Heart right ventricle (tissue), 16 donors: ENCODE data around the gene LNX1. TPM values are rescaled to one million over a fixed set of nuclear protein-coding genes. Genes with fewer than 3 reads are reported as not detected.

ENCODE experiments used
- ATAC-seq, 8 donors: fragments of 200-7000 bp; cut with Tn5 transposase; one replicate each; pipeline ENCODE4 v1.9.1; 2020; ENCODE audit warnings: mild to moderate bottlenecking in 8 of 8, moderate library complexity in 8 of 8, moderate number of reproducible peaks in 1 of 8
- DNase-seq, 2 donors: peaks; one replicate each; pipeline ENCODE4 v3.0.0-alpha.2; 2020
- H3K27ac ChIP-seq, 10 donors: fragments of 200-600 bp; sonication (generic) in 2 of 10; one replicate each; pipeline versions ENCODE4 v1.5.0 to v1.8.0; 2020 to 2022; ENCODE audit warnings: mild to moderate bottlenecking in 3 of 10
- H3K27me3 ChIP-seq, 7 donors: fragments of 200-600 bp; one replicate each; pipeline ENCODE4 v1.8.0; 2021 to 2022; ENCODE audit warnings: mild to moderate bottlenecking in 2 of 7
- H3K36me3 ChIP-seq, 9 donors: fragments of 200-600 bp; sonication (generic) in 1 of 9; one replicate each; pipeline versions ENCODE4 v1.5.0 to v1.8.0; 2020 to 2022; ENCODE audit warnings: mild to moderate bottlenecking in 2 of 9
- H3K4me1 ChIP-seq, 9 donors: fragments of 200-600 bp; sonication (generic) in 1 of 9; one replicate each; pipeline versions ENCODE4 v1.5.0 to v1.8.0; 2020 to 2022; ENCODE audit warnings: mild to moderate bottlenecking in 4 of 9
- H3K4me3 ChIP-seq, 10 donors: fragments of 200-600 bp; sonication (generic) in 2 of 10; one replicate each; pipeline versions ENCODE4 v1.5.0 to v1.8.0; 2020 to 2022; ENCODE audit warnings: mild to moderate bottlenecking in 7 of 10, moderate library complexity in 2 of 10
- H3K9me3 ChIP-seq, 11 donors: fragments of 200-600 bp in 10 of 11; sonication (generic) in 2 of 11; one replicate each; pipeline versions ENCODE4 v1.5.0 to v1.8.0; 2013 to 2022; ENCODE audit warnings: mild to moderate bottlenecking in 2 of 11, control low read depth in 1 of 11, moderate library complexity in 1 of 11
- CTCF ChIP-seq, 9 donors: fragments of 200-600 bp; sonication (generic) in 2 of 9; IDR thresholded peaks; one replicate each; pipeline versions ENCODE4 v1.5.0 to v1.8.0; 2021 to 2022; ENCODE audit warnings: antibody characterized with exemption in 9 of 9, mild to moderate bottlenecking in 5 of 9, moderate library complexity in 1 of 9
- WGBS, 2 donors: extraction: QIAGEN DNeasy Blood & Tissue Kit; methylation state at CpG; one replicate each; pipeline ENCODE4 v1.1.7; 2013; ENCODE audit warnings: inconsistent platforms in 1 of 2; 5-methylcytosine and 5-hydroxymethylcytosine counted together
- intact Hi-C, 10 donors: fragments of 100-400 bp; cut with DNase I; formaldehyde crosslinking; loops; one replicate each; pipeline versions ENCODE4 v1.11.1 to v1.14.2; 2022
- polyA plus RNA-seq, 2 donors: library from polyadenylated mRNA; stranded (reverse); fragments of 200-250 nt; gene quantifications; one replicate each; pipeline ENCODE4 v1.2.3, GENCODE V29; 2013
- total RNA-seq, 10 donors: library from RNA; stranded (reverse); fragmentation: NEBNext Ultra II Directional in 3 of 10; extraction: Animal tissue kit (Norgen Biotek cat#: 25700) in 3 of 10; gene quantifications; one replicate each; pipeline versions ENCODE4 v1.2.1 to v1.2.4, GENCODE V29; 2021 to 2023
- donor health status: Arrhythmogenic right ventricular cardiomyopathy.
- donor health status: ischemic (EF 13 %, LVEDD 7.1; RV severe dilation, severe dysfunction).
- donor health status: healthy with polysubstance abuse.
- donor health status: DM: no; HTN: yes; CAD: no.
- donor health status: DM: no; HTN: no; CAD: no.
- donor health status: ischemic (EF 25% LVEDD 6.9; RV normal size, moderate dysfunction).
- donor health status: ischemic (EF 25% LVEDD 5.7; RV mildly dilated, moderate dysfunction).
- donor health status: healthy.
- donor health status: DM: yes; HTN: yes; CAD: no.
- donor health status: Ischemic cardiomyopathy.
- donor health status: ischemic (EF 35%, LVEDD 5.7; RV mildly dilated, moderate dysfunction).
- donor health status: nonischemic (EF 11% LVEDD 7.7; RV severe dilation, severe dysfunction).
- donor health status: DM: yes; HTN: yes; CAD: no.
- donor health status: PGD.
- donor health status: ischemic (EF 29% LVEDD 5.4; RV normal size, mild dysfunction).
- donor health status: nonischemic (EF 23%, LVEDD 6.1; RV moderate dilation, normal function).

The LNX1 gene
- total and polyA plus RNA-seq, 12 donors: 2.0 to 16.1 (median 5.6) TPM

GRCh38 chr4:53598483-53598882, 7.2 kb upstream of the LNX1 start:
- Histone ChIP-seq H3K9me3 (no peaks in the 10 kb centered on the region), H3K36me3 (no peaks in the 10 kb centered on the region), H3K4me3 (no peak overlapping the region), H3K27ac (no peak overlapping the region), H3K27me3 (no peaks in the 10 kb centered on the region), H3K4me1 (no peaks in the 10 kb centered on the region)
- intact Hi-C loops: loop anchor here in 1 of 10 donors (10.0 kb wide), 1 partner anchor 106 kb away; no protein-coding TSS in a partner anchor
- WGBS, 2 donors: 93 to 94% methylated on average over 4 of the region's 4 CpGs
- TF ChIP-seq CTCF (IDR thresholded peaks at IDR 0.05): no peak
- ATAC-seq (no peak), DNase-seq (no peak)

- ATAC-seq: no peak
- no peaks in the 10 kb centered on the region for H3K36me3 ChIP-seq
- no peak overlapping the region for H3K27ac ChIP-seq
- peaks cover 0 to 15% (median 9%) of the 10 kb centered on the region in 9 donors for H3K4me1 ChIP-seq
- H3K4me3 ChIP-seq: no peak overlapping the region
- no peaks in the 10 kb centered on the region for H3K27me3 ChIP-seq
- no peak for TF ChIP-seq CTCF (IDR thresholded peaks at IDR 0.05)
- no peaks in the 10 kb centered on the region for H3K9me3 ChIP-seq
- intact Hi-C loops: loop anchor here in 1 of 10 donors (10.0 kb wide), 1 partner anchor 108 kb away; no protein-coding TSS in a partner anchor
- WGBS, 2 donors: 81 to 86% methylated on average over 3 of the region's 3 CpGs
- no peak for DNase-seq
Observed at GRCh38 chr4:53596901-53597300, 5.6 kb upstream of the LNX1 start.

- Histone ChIP-seq H3K4me1 (peaks cover 0 to 21% (median 9%) of the 10 kb centered on the region in 9 donors), H3K4me3 (no peak overlapping the region), H3K27me3 (no peaks in the 10 kb centered on the region), H3K9me3 (no peaks in the 10 kb centered on the region), H3K27ac (no peak overlapping the region), H3K36me3 (no peaks in the 10 kb centered on the region)
- 96 to 97% methylated on average over 2 of the region's 2 CpGs for WGBS, 2 donors
- TF ChIP-seq CTCF (IDR thresholded peaks at IDR 0.05): no peak
- DNase-seq: no peak
- intact Hi-C loops: loop anchor here in 1 of 10 donors (10.0 kb wide), 1 partner anchor 109 kb away; no protein-coding TSS in a partner anchor
- ATAC-seq: no peak
Observed at GRCh38 chr4:53595834-53596233, 4.5 kb upstream of the LNX1 start.

GRCh38 chr4:53595204-53595603, 3.9 kb upstream of the LNX1 start:
- intact Hi-C loops: loop anchor here in 1 of 10 donors (10.0 kb wide), 1 partner anchor 110 kb away; no protein-coding TSS in a partner anchor
- 81 to 94% methylated on average over 3 of the region's 3 CpGs for WGBS, 2 donors

More at GRCh38 chr4:53595204-53595603, 3.9 kb upstream of the LNX1 start:
- TF ChIP-seq CTCF (IDR thresholded peaks at IDR 0.05): no peak
- peaks cover 0 to 21% (median 9%) of the 10 kb centered on the region in 9 donors for H3K4me1 ChIP-seq
- no peaks in the 10 kb centered on the region for H3K9me3 ChIP-seq
- DNase-seq (no peak), ATAC-seq (no peak)
- H3K36me3 ChIP-seq: no peaks in the 10 kb centered on the region
- H3K27me3 ChIP-seq: no peaks in the 10 kb centered on the region
- H3K27ac ChIP-seq: no peak overlapping the region
- H3K4me3 ChIP-seq: no peak overlapping the region
